GM12878 (cell line): ENCODE measurements around the gene FOXP1. TPM values are rescaled to one million over a fixed set of nuclear protein-coding genes. Genes with fewer than 3 reads are reported as not detected.

Experiments
- ATAC-seq: fragments of 200-7000 bp; cut with Tn5 transposase; 3 replicates; pipeline ENCODE4 v1.9.1; 2020; ENCODE audit warnings: mild to moderate bottlenecking, moderate library complexity
- BruUV-seq: library from RNA; stranded (reverse); fragments of 400-500 nt; replicated peaks from 2 replicates; lab custom pipeline; 2021; lab: Mats Ljungman, UMichigan
- CTCF ChIA-PET: fragments of 300-600 bp; sonication (Branson Sonifier 250); formaldehyde crosslinking; extraction: SDS; loops from one replicate; lab custom pipeline; 2021; ENCODE audit warnings: inconsistent platforms; lab: Yijun Ruan, JAX
- POLR2A ChIA-PET: fragments of 350-600 bp; formaldehyde crosslinking; extraction: SDS; loops from one replicate; lab custom pipeline; 2021; ENCODE audit warnings: inconsistent platforms; lab: Charles Lee
- RAD21 ChIA-PET: fragments of 300-600 bp; sonication (Branson Sonifier 250); formaldehyde crosslinking; loops from one replicate; lab custom pipeline; 2023; ENCODE audit warnings: antibody characterized with exemption; ENCODE audit not compliant: unreplicated experiment; lab: Charles Lee
- SMC1A ChIA-PET: fragments of 300-600 bp; sonication (Branson Sonifier 250); formaldehyde crosslinking; loops from one replicate; lab custom pipeline; 2023; ENCODE audit not compliant: unreplicated experiment, uncharacterized antibody; lab: Charles Lee
- DNase-seq: peaks from one replicate; pipeline ENCODE4 v3.0.0-alpha.2; 2011; ENCODE audit warnings: low read depth, low spot score
- FAIRE-seq: peaks from 3 replicates; lab custom pipeline; 2011; peaks lifted over from hg19 to GRCh38; lab: Jason Lieb, UNC
- H2AFZ ChIP-seq: 2 replicates; pipeline ENCODE4 v1.6.0; 2011; ENCODE audit warnings: low read depth, low read length, control low read depth; ENCODE audit not compliant: control insufficient read depth
- H3K27ac ChIP-seq: 2 replicates; pipeline ENCODE4 v1.5.1; 2011; ENCODE audit warnings: control low read depth; ENCODE audit not compliant: control insufficient read depth, insufficient read depth
- H3K27me3 ChIP-seq, 2 experiments: replicated peaks in 1 of 2; 2 replicates each; pipeline versions ENCODE4 v1.6.0 to v1.6.1; 2011; ENCODE audit warnings: low read length in 1 of 2; ENCODE audit not compliant: control insufficient read depth in 2 of 2, insufficient read depth in 2 of 2
- H3K36me3 ChIP-seq, 2 experiments: 2 replicates each; pipeline ENCODE4 v1.5.1; 2011; ENCODE audit warnings: low read length in 1 of 2; ENCODE audit not compliant: control insufficient read depth in 2 of 2, insufficient read depth in 2 of 2
- H3K4me1 ChIP-seq: 2 replicates; pipeline ENCODE4 v1.6.1; 2011; ENCODE audit warnings: mild to moderate bottlenecking, low read length, moderate library complexity, mixed read lengths; ENCODE audit not compliant: control insufficient read depth, insufficient read depth
- H3K4me2 ChIP-seq: 2 replicates; pipeline ENCODE4 v1.6.0; 2011; ENCODE audit warnings: control low read depth; ENCODE audit not compliant: control insufficient read depth, insufficient read depth
- H3K4me3 ChIP-seq: fragments of 200-600 bp; sonication (generic); 2 replicates; pipeline ENCODE4 v1.5.1; 2016
- H3K79me2 ChIP-seq: 2 replicates; pipeline ENCODE4 v1.6.0; 2011; ENCODE audit warnings: low read length; ENCODE audit not compliant: control insufficient read depth, insufficient read depth
- H3K9ac ChIP-seq: 2 replicates; pipeline ENCODE4 v1.8.0; 2011; ENCODE audit warnings: low read length, control low read depth, mixed read lengths; ENCODE audit not compliant: control insufficient read depth, insufficient read depth
- H3K9me3 ChIP-seq: replicated peaks from 3 replicates; pipeline ENCODE4 v1.5.1; 2011; ENCODE audit warnings: mild to moderate bottlenecking, low read length; ENCODE audit not compliant: control insufficient read depth, insufficient read depth
- H4K20me1 ChIP-seq: 2 replicates; pipeline ENCODE4 v1.6.0; 2011; ENCODE audit not compliant: control insufficient read depth, insufficient read depth
- BCL11A ChIP-seq: IDR thresholded peaks from 2 replicates; pipeline ENCODE4 v1.6.1; 2011; ENCODE audit warnings: low read depth, low read length
- HDAC2 ChIP-seq: fragments of 200-600 bp; sonication (generic); IDR thresholded peaks from 2 replicates; pipeline ENCODE4 v1.6.1; 2017
- PAX8 ChIP-seq: fragments of 450-650 bp; IDR thresholded peaks from 2 replicates; pipeline ENCODE4 v1.6.1; 2017; ENCODE audit warnings: mild to moderate bottlenecking, moderate library complexity
- PML ChIP-seq: IDR thresholded peaks from 2 replicates; pipeline ENCODE4 v1.6.1; 2012; ENCODE audit warnings: low read length, inconsistent platforms
- PRDM15 ChIP-seq: fragments of 450-650 bp; formaldehyde crosslinking; IDR thresholded peaks from 2 replicates; pipeline ENCODE4 v1.4.0; 2020; ENCODE audit warnings: mild to moderate bottlenecking, moderate library complexity
- ZBED1 ChIP-seq: IDR thresholded peaks from 2 replicates; pipeline ENCODE4 v1.6.1; 2016; ENCODE audit warnings: borderline replicate concordance
- ZBTB40 ChIP-seq: fragments of 450-650 bp; IDR thresholded peaks from 2 replicates; pipeline ENCODE4 v1.6.1; 2016; ENCODE audit warnings: mild to moderate bottlenecking, moderate library complexity, borderline replicate concordance
- ZNF687 ChIP-seq: fragments of 450-650 bp; IDR thresholded peaks from 2 replicates; pipeline ENCODE4 v1.6.1; 2017; ENCODE audit warnings: mild to moderate bottlenecking, moderate library complexity
- WGBS: methylation state at CpG from one replicate; pipeline ENCODE4 v1.1.6; 2016; ENCODE audit warnings: low lambda C conversion rate; ENCODE audit not compliant: insufficient replicate concordance, insufficient coverage; ENCODE audit errors: missing lambda C conversion rate; 5-methylcytosine and 5-hydroxymethylcytosine counted together
- in situ Hi-C: fragments of 300-500 bp; cut with MboI; formaldehyde crosslinking; loops from 9 replicates; pipeline ENCODE4 v1.14.3; 2018; ENCODE audit warnings: mixed read lengths
- intact Hi-C: fragments of 100-400 bp; cut with micrococcal nuclease; formaldehyde crosslinking; loops from one replicate; pipeline ENCODE4 v1.14.2; 2022; ENCODE audit not compliant: unreplicated experiment
- polyA plus RNA-seq, 11 experiments: library from polyadenylated mRNA; depleted of rRNA in 4 of 11; unstranded in 6 of 11; stranded (reverse) in 5 of 11; fragments of >200 nt; fragmentation: Nextera tagmentation in 4 of 11; fragmentation: Illumina TruSeq in 1 of 11; extraction: Ambion mirVana in 4 of 11; extraction: Trizol in 1 of 11; gene quantifications; 1 replicate in 1 of 11; 2 replicates in 10 of 11; pipeline versions ENCODE4 v1.2.1 to v1.2.3, GENCODE V29; 2011 to 2016; ENCODE audit warnings: inconsistent platforms in 2 of 11, missing spikeins in 2 of 11, low read depth in 1 of 11
- total RNA-seq, 4 experiments: library from RNA; depleted of rRNA in 3 of 4; stranded (reverse); fragments of >200 nt in 3 of 4; fragmentation: Illumina TruSeq in 1 of 4; extraction: Trizol in 1 of 4; gene quantifications; 2 replicates each; pipeline versions ENCODE4 v1.2.1 to v1.2.3, GENCODE V29; 2013 to 2021

FOXP1 gene
- total and polyA plus RNA-seq, 10 of the 15 experiments (the other 5 are each of a cell fraction or from before 2014, with no cell fraction given), result 0.05 to 1.6 (median 0.20) TPM; not detected in 1

- ATAC-seq (no peak), DNase-seq (no peak), FAIRE-seq (no peak)
- no peaks in the 10 kb centered on the region for H3K27me3 ChIP-seq
- H3K4me3 ChIP-seq, result no peak overlapping the region
- no peak overlapping the region for H3K27ac ChIP-seq
- no peaks in the 10 kb centered on the region for H3K4me1 ChIP-seq
- no peaks in the 10 kb centered on the region for H4K20me1 ChIP-seq
- no peaks in the 10 kb centered on the region for H3K79me2 ChIP-seq
- BruUV-seq, result no TSS peak
- H3K4me2 ChIP-seq, result no peak overlapping the region
- ChIA-PET RAD21 (no interaction called here), CTCF (no interaction called here), POLR2A (no interaction called here), SMC1A (no interaction called here)
- no peak for TF ChIP-seq PML
- no peak for TF ChIP-seq PAX8
- TF ChIP-seq PRDM15, result no peak
- no peak for TF ChIP-seq ZNF687
- TF ChIP-seq HDAC2, result no peak
- no peak for TF ChIP-seq ZBTB40
- no peak for TF ChIP-seq ZBED1
- no peak for TF ChIP-seq BCL11A
- intact Hi-C loops (no loop called here), in situ Hi-C loops (no loop called here)
- no peaks in the 10 kb centered on the region for H3K36me3 ChIP-seq
- H2AFZ ChIP-seq, result no peak overlapping the region
- no peak overlapping the region for H3K9ac ChIP-seq
- 88% methylated on average over 1 of the region's 1 CpG for WGBS
- no peaks in the 10 kb centered on the region; the same call in 2 of the 3 replicates for H3K9me3 ChIP-seq
These were observed 253.0 kb downstream of the FOXP1 start for GRCh38 chr3:71330505-71330904.
